Mesothelial cell of epicardium (in vitro differentiated cells): Measurements from ENCODE around the gene HOXC6. TPM values are rescaled to one million over a fixed set of nuclear protein-coding genes. Genes with fewer than 3 reads are reported as not detected.
"Not testable (repeated sequence)": the region's sequence is repeated elsewhere in the genome, so short reads cannot be mapped to it uniquely, and the experiment has no call there.

ENCODE experiments used
- DNase-seq, 2 experiments: peaks; one replicate each; pipeline ENCODE4 v3.0.0; 2021; ENCODE audit warnings: low spot score in 2 of 2; ENCODE audit not compliant: unreplicated experiment in 2 of 2
- H3K27ac Mint-ChIP-seq: 2 replicates; pipeline ENCODE4 v1.8.0; 2021; ENCODE audit warnings: mixed read lengths
- H3K27me3 Mint-ChIP-seq: 2 replicates; pipeline ENCODE4 v1.8.0; 2021; ENCODE audit warnings: low read depth, mixed read lengths
- H3K36me3 Mint-ChIP-seq: 2 replicates; pipeline ENCODE4 v1.8.0; 2021; ENCODE audit warnings: mixed read lengths
- H3K4me1 Mint-ChIP-seq: 2 replicates; pipeline ENCODE4 v1.8.0; 2021; ENCODE audit warnings: mixed read lengths
- H3K4me3 Mint-ChIP-seq: 2 replicates; pipeline ENCODE4 v1.8.0; 2021; ENCODE audit warnings: mild to moderate bottlenecking, moderate library complexity, mixed read lengths
- H3K9me3 Mint-ChIP-seq: 2 replicates; pipeline ENCODE4 v1.8.0; 2021; ENCODE audit warnings: mixed read lengths
- CTCF ChIP-seq: fragments of 200-600 bp; sonication (generic); IDR thresholded peaks from one replicate; pipeline ENCODE4 v1.5.0; 2021; ENCODE audit warnings: antibody characterized with exemption; ENCODE audit not compliant: unreplicated experiment
- microRNA-seq: library from miRNA; unstranded; fragments of <30 nt; microRNA quantifications from one replicate; pipeline ENCODE4 v1.2.0, GENCODE V29; 2021; ENCODE audit warnings: inconsistent platforms, mixed read lengths
- total RNA-seq: library from RNA; stranded (reverse); gene quantifications from 3 replicates; pipeline ENCODE4 v1.2.1, GENCODE V29; 2021

Gene HOXC6
- total RNA-seq, 1 donor from 2014 or later, result 15.5 TPM

GRCh38 chr12:54075974-54076373 is 47.7 kb downstream of the HOXC6 start:
- peaks cover 2% of the 10 kb centered on the region for H3K36me3 Mint-ChIP-seq
- H3K9me3 Mint-ChIP-seq, result no peaks in the 10 kb centered on the region
- H3K27me3 Mint-ChIP-seq, result no peaks in the 10 kb centered on the region
- no peak overlapping the region for H3K4me3 Mint-ChIP-seq
- H3K4me1 Mint-ChIP-seq, result peaks cover 55% of the 10 kb centered on the region
- TF ChIP-seq CTCF, result no peak
- DNase-seq, result no peak
- peak overlapping the region; percentile 79 for H3K27ac Mint-ChIP-seq

- not testable (repeated sequence) for H3K36me3 Mint-ChIP-seq, H3K9me3 Mint-ChIP-seq, H3K27me3 Mint-ChIP-seq, DNase-seq
- Mint-ChIP-seq H3K4me3 (peak overlapping the region; percentile 69), H3K4me1 (peaks cover 58% of the 10 kb centered on the region), H3K27ac (peak overlapping the region; percentile 99)
Observed at GRCh38 chr12:54077843-54078242, 49.6 kb downstream of the HOXC6 start.

- Mint-ChIP-seq H3K27ac (peak overlapping the region; percentile 99), H3K4me1 (peaks cover 69% of the 10 kb centered on the region), H3K4me3 (peak overlapping the region; percentile 73)
- H3K27me3 Mint-ChIP-seq, DNase-seq, H3K36me3 Mint-ChIP-seq, H3K9me3 Mint-ChIP-seq: not testable (repeated sequence)
Observed at GRCh38 chr12:54079115-54079514, 50.9 kb downstream of the HOXC6 start.

Small RNAs within 50 kb of the gene (microRNA-seq; reads per million reads assigned to microRNA genes)
- gene MIR196A2 (93.8 reads per million, percentile 61 among the genes with 10 or more reads in this experiment), gene MIR615 (1,730 reads per million, percentile 84 among the genes with 10 or more reads in this experiment)

Other genes starting within 250 kb of the HOXC6 start
- gene HOXC13, start 89.6 kb upstream of the HOXC6 start, total RNA-seq, result 0.44 to 0.69 TPM (median 0.61 TPM) in 3 replicates
- gene HOXC12, start 73.5 kb upstream of the HOXC6 start, total RNA-seq, result not detected in 3 replicates
- 0.47 to 0.60 TPM (median 0.47 TPM) in 3 replicates for gene HOXC11, start 55.3 kb upstream of the HOXC6 start, total RNA-seq
- 1.1 to 1.8 TPM (median 1.8 TPM) in 3 replicates for gene HOTAIR, start 53.5 kb upstream of the HOXC6 start, total RNA-seq
- gene HOXC10, start 43.3 kb upstream of the HOXC6 start, total RNA-seq, result 0.95 to 0.97 TPM (median 0.96 TPM) in 3 replicates
- 1.1 to 2.0 TPM (median 1.6 TPM) in 3 replicates for gene HOXC9, start 28.3 kb upstream of the HOXC6 start, total RNA-seq
- gene HOXC8, start 19.5 kb upstream of the HOXC6 start, total RNA-seq, result 4.9 to 5.9 TPM (median 5.5 TPM) in 3 replicates
- gene HOXC5, start 4.6 kb downstream of the HOXC6 start, total RNA-seq, result 28.7 to 33.8 TPM (median 29.3 TPM) in 3 replicates
- 67.4 to 73.6 TPM (median 69.4 TPM) in 3 replicates for gene HOXC4, start 25.4 kb downstream of the HOXC6 start, total RNA-seq
- 39.5 to 47.1 TPM (median 46.1 TPM) in 3 replicates for gene SMUG1, start 160.5 kb downstream of the HOXC6 start, total RNA-seq